B cell (primary cell): ENCODE results near the gene KDM1B. TPM values are rescaled to one million over a fixed set of nuclear protein-coding genes. Genes with fewer than 3 reads are reported as not detected.
"Not testable (repeated sequence)": the region's sequence is repeated elsewhere in the genome, so short reads cannot be mapped to it uniquely, and the experiment has no call there.

Experiments used
- ATAC-seq: fragments of 200-7000 bp; cut with Tn5 transposase; one replicate; pipeline ENCODE4 v1.10.0; 2021; ENCODE audit warnings: low read depth, mild to moderate bottlenecking, moderate number of reproducible peaks, moderate library complexity
- CTCF ChIA-PET: fragments of 350-600 bp; sonication (Branson Sonifier 250); formaldehyde crosslinking; loops from one replicate; lab custom pipeline; 2021; ENCODE audit warnings: antibody characterized with exemption, inconsistent platforms; lab: Charles Lee
- POLR2A ChIA-PET: fragments of 350-600 bp; sonication (Branson Sonifier 250); formaldehyde crosslinking; loops from one replicate; lab custom pipeline; 2021; ENCODE audit warnings: antibody characterized with exemption; lab: Charles Lee
- DNase-seq: peaks from one replicate; pipeline ENCODE4 v3.0.0; 2013
- H2AFZ ChIP-seq: 2 replicates; pipeline ENCODE4 v1.6.1; 2012; ENCODE audit warnings: mild to moderate bottlenecking, low read depth, low read length; ENCODE audit not compliant: insufficient read depth, poor library complexity, severe bottlenecking
- H3K27ac ChIP-seq, 2 donors: 1 replicate in 1 of 2; 2 replicates in 1 of 2; pipeline ENCODE4 v1.5.1; 2012 to 2013; ENCODE audit warnings: low read length in 2 of 2, mild to moderate bottlenecking in 2 of 2, moderate library complexity in 1 of 2
- H3K27me3 ChIP-seq, 4 experiments: fragments of 200-600 bp in 1 of 4; sonication (generic) in 1 of 4; replicated peaks in 1 of 4; 1 replicate in 2 of 4; 2 replicates in 2 of 4; pipeline versions ENCODE4 v1.6.1 to v1.7.0; 2013 to 2016; ENCODE audit warnings: low read length in 3 of 4, mild to moderate bottlenecking in 2 of 4, mixed read lengths in 1 of 4, moderate library complexity in 1 of 4; ENCODE audit not compliant: insufficient read depth in 4 of 4, control insufficient read depth in 3 of 4; ENCODE audit errors: control extremely low read depth in 1 of 4
- H3K36me3 ChIP-seq, 2 experiments: replicated peaks in 1 of 2; 1 replicate in 1 of 2; 2 replicates in 1 of 2; pipeline versions ENCODE4 v1.6.1 to v1.7.1; 2013; ENCODE audit warnings: low read length in 1 of 2; ENCODE audit not compliant: insufficient read depth in 2 of 2, control insufficient read depth in 1 of 2; ENCODE audit errors: control extremely low read depth in 1 of 2, extremely low read depth in 1 of 2
- H3K4me1 ChIP-seq, 2 donors: fragments of 200-600 bp in 1 of 2; sonication (generic) in 1 of 2; 1 replicate in 1 of 2; 2 replicates in 1 of 2; pipeline versions ENCODE4 v1.5.1 to v1.6.1; 2013 to 2017; ENCODE audit warnings: low read length in 2 of 2; ENCODE audit not compliant: control insufficient read depth in 2 of 2, insufficient read depth in 2 of 2
- H3K4me2 ChIP-seq: replicated peaks from 2 replicates; pipeline ENCODE3; 2012; ENCODE audit warnings: mild to moderate bottlenecking, low read depth, low read length; ENCODE audit not compliant: poor library complexity, severe bottlenecking
- H3K4me3 ChIP-seq, 5 experiments: fragments of 200-600 bp in 1 of 5; sonication (generic) in 1 of 5; 1 replicate in 3 of 5; 2 replicates in 2 of 5; pipeline versions ENCODE4 v1.5.1 to v1.7.0; 2011 to 2016; ENCODE audit warnings: low read length in 4 of 5, mild to moderate bottlenecking in 4 of 5, low read depth in 2 of 5, control low read depth in 1 of 5, moderate library complexity in 1 of 5; ENCODE audit not compliant: insufficient read depth in 1 of 5; ENCODE audit errors: control extremely low read depth in 1 of 5, extremely low read depth in 1 of 5
- H3K79me2 ChIP-seq: fragments of 200-600 bp; sonication (generic); one replicate; pipeline ENCODE4 v1.6.0; 2016; ENCODE audit warnings: low read length; ENCODE audit not compliant: control insufficient read depth, insufficient read depth
- H3K9ac ChIP-seq: fragments of 200-600 bp; sonication (generic); 2 replicates; pipeline ENCODE4 v1.6.1; 2017; ENCODE audit warnings: mild to moderate bottlenecking, low read length, moderate library complexity
- H3K9me3 ChIP-seq, 3 donors: one replicate each; pipeline versions ENCODE4 v1.6.1 to v1.7.1; 2013; ENCODE audit warnings: low read length in 2 of 3; ENCODE audit not compliant: control insufficient read depth in 2 of 3, insufficient read depth in 1 of 3; ENCODE audit errors: control extremely low read depth in 1 of 3
- H4K20me1 ChIP-seq: 2 replicates; pipeline ENCODE4 v1.6.0; 2012; ENCODE audit warnings: mild to moderate bottlenecking, low read length; ENCODE audit not compliant: insufficient read depth, control insufficient read depth, poor library complexity, severe bottlenecking
- H3K27ac Mint-ChIP-seq: one replicate; pipeline ENCODE4 v1.8.0; 2021; ENCODE audit warnings: mixed read lengths
- H3K27me3 Mint-ChIP-seq: one replicate; pipeline ENCODE4 v1.8.0; 2021; ENCODE audit warnings: mixed read lengths
- H3K4me1 Mint-ChIP-seq: one replicate; pipeline ENCODE4 v1.8.0; 2021; ENCODE audit warnings: mixed read lengths
- H3K4me3 Mint-ChIP-seq: one replicate; pipeline ENCODE4 v1.8.0; 2021; ENCODE audit warnings: mixed read lengths
- H3K9me3 Mint-ChIP-seq: one replicate; pipeline ENCODE4 v1.8.0; 2022; ENCODE audit warnings: mixed read lengths; ENCODE audit not compliant: insufficient read depth
- CTCF ChIP-seq: fragments of 200-600 bp; IDR thresholded peaks from one replicate; pipeline ENCODE4 v1.8.0; 2022; ENCODE audit warnings: antibody characterized with exemption, mild to moderate bottlenecking
- EZH2 ChIP-seq: IDR thresholded peaks from 2 replicates; pipeline ENCODE4 v1.6.1; 2012; ENCODE audit warnings: borderline replicate concordance, low read depth, mild to moderate bottlenecking, moderate library complexity, low read length; ENCODE audit not compliant: insufficient read depth, poor library complexity, severe bottlenecking
- WGBS: methylation state at CpG from one replicate; pipeline ENCODE4 v1.1.5; 2013; ENCODE audit warnings: missing lambda C conversion rate; ENCODE audit not compliant: insufficient coverage; 5-methylcytosine and 5-hydroxymethylcytosine counted together
- intact Hi-C: fragments of 100-400 bp; cut with micrococcal nuclease; formaldehyde crosslinking; loops from one replicate; pipeline ENCODE4 v1.10.0; 2022
- polyA plus RNA-seq: library from polyadenylated mRNA; depleted of rRNA; stranded (reverse); fragments of >200 nt; gene quantifications from 2 replicates; pipeline ENCODE4 v1.2.3, GENCODE V29; 2012
- total RNA-seq, 2 donors: library from RNA; stranded (reverse); fragments of 120-200 nt in 1 of 2; gene quantifications; 1 replicate in 1 of 2; 2 replicates in 1 of 2; pipeline versions ENCODE4 v1.2.3 to v1.2.4, GENCODE V29; 2013 to 2022

The KDM1B gene
- total and polyA plus RNA-seq, 2 donors (not counting 1 experiment from before 2014, with no cell fraction given), result 10.9 to 16.0 TPM

DNA sequence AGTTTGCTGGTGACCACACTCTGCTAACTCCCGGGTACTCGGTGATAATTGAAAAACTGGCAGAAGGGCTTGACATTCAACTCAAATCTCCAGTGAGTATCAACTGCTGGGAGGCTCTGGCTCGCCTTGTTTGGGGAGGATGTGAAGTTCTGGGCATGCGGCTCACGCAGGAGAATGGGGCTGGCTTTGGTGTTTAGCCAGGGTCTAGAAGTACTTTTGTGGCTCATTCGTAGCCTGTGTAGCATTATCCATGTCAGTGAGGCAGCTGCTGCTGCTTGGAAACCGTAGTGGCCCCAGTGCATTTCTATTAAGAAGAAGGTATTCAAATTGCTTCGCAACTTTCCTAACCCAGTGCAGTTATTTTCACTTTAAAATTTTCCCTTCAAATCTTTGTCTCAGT lies 52.2 kb downstream of the KDM1B start:
- H3K4me3 ChIP-seq, result no peak overlapping the region
- Mint-ChIP-seq H3K9me3 (no peaks in the 10 kb centered on the region), H3K4me1 (peaks cover 8% of the 10 kb centered on the region), H3K27ac (no peak overlapping the region), H3K27me3 (no peaks in the 10 kb centered on the region), H3K4me3 (no peak overlapping the region)
- no peak overlapping the region for H3K9ac ChIP-seq
- DNase-seq (no peak), ATAC-seq (no peak)
- H2AFZ ChIP-seq, result no peak overlapping the region
- no peak overlapping the region for H3K4me2 ChIP-seq
- peaks cover 4 to 50% of the 10 kb centered on the region in 2 experiments for H3K36me3 ChIP-seq
- no peaks in the 10 kb centered on the region for H3K27me3 ChIP-seq
- ChIA-PET CTCF (no interaction called here), POLR2A (no interaction called here)
- WGBS, result 90% methylated on average over 7 of the region's 8 CpGs
- H3K9me3 ChIP-seq, result no peaks in the 10 kb centered on the region
- H3K79me2 ChIP-seq, result no peaks in the 10 kb centered on the region
- H3K27ac ChIP-seq, result no peak overlapping the region
- TF ChIP-seq EZH2, result no peak
- TF ChIP-seq CTCF, result no peak
- intact Hi-C loops, result no loop called here
- H4K20me1 ChIP-seq, result no peaks in the 10 kb centered on the region
- H3K4me1 ChIP-seq, result no peaks in the 10 kb centered on the region

- no peak for DNase-seq
- H3K4me2 ChIP-seq, result no peak overlapping the region
- WGBS, result no CpG with 5 or more reads among the region's 2 CpGs
- no peaks in the 10 kb centered on the region for H3K9me3 ChIP-seq
- Mint-ChIP-seq H3K4me3 (no peak overlapping the region), H3K27ac (no peak overlapping the region), H3K4me1 (peaks cover 8% of the 10 kb centered on the region), H3K27me3 (no peaks in the 10 kb centered on the region), H3K9me3 (no peaks in the 10 kb centered on the region)
- no peaks in the 10 kb centered on the region for H3K27me3 ChIP-seq
- peaks cover 4 to 50% of the 10 kb centered on the region in 2 experiments for H3K36me3 ChIP-seq
- H3K4me3 ChIP-seq, result no peak overlapping the region
- intact Hi-C loops, result no loop called here
- no peaks in the 10 kb centered on the region for H4K20me1 ChIP-seq
- no peak overlapping the region for H2AFZ ChIP-seq
- H3K27ac ChIP-seq, result no peak overlapping the region
- H3K9ac ChIP-seq, result no peak overlapping the region
- CTCF ChIA-PET, result no interaction called here
- POLR2A ChIA-PET, result no interaction called here
- no peaks in the 10 kb centered on the region for H3K4me1 ChIP-seq
- no peaks in the 10 kb centered on the region for H3K79me2 ChIP-seq
- TF ChIP-seq CTCF, result no peak
- TF ChIP-seq EZH2, result no peak
- ATAC-seq, result no peak
Observed at GRCh38 chr6:18207949-18208348, 52.7 kb downstream of the KDM1B start.

- H3K27ac ChIP-seq, H3K9ac ChIP-seq, H3K4me3 Mint-ChIP-seq, POLR2A ChIA-PET, intact Hi-C loops, H3K4me1 ChIP-seq, H4K20me1 ChIP-seq, H2AFZ ChIP-seq, DNase-seq, H3K9me3 Mint-ChIP-seq, H3K4me1 Mint-ChIP-seq, ATAC-seq, H3K27me3 ChIP-seq, H3K4me3 ChIP-seq, H3K79me2 ChIP-seq, H3K27ac Mint-ChIP-seq, H3K4me2 ChIP-seq, H3K9me3 ChIP-seq, H3K27me3 Mint-ChIP-seq: not testable (repeated sequence)
- CTCF ChIA-PET, result interaction anchor here (0.6 kb wide), 1 partner anchor 100 kb away, joined by 3 read pairs; no protein-coding TSS in a partner anchor
- peaks cover 2 to 47% of the 10 kb centered on the region in 2 experiments for H3K36me3 ChIP-seq
- WGBS, result 100% methylated on average over 1 of the region's 9 CpGs
Observed at GRCh38 chr6:18208778-18209177, 53.6 kb downstream of the KDM1B start.
